Measurements from ENCODE around the gene GALNT16. TPM values are rescaled to one million over a fixed set of nuclear protein-coding genes. Genes with fewer than 3 reads are reported as not detected.

Gene GALNT16
- total and polyA plus RNA-seq, 2 of the 8 experiments (the other 6 are each of a cell fraction or from before 2014, with no cell fraction given), result 5.4 to 6.3 TPM

DNA sequence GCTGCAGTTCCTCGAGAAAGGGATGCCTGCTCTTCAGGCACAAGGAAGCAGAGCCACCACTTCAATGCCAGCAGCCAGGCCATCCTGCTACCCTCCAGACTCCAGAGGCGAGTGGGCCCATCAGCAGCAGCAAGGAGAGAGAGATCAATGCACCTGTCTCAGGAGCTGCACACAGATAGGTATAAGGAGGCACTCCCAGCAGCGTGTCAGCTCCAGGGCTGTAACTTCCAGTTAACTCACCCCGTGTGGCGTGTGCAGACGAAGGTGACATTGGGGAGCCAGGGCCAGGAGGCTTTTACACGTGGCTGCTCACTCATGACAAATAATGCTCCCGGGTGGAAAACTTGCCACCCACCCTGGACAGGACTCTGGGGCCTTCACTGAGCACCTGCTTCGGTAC is 24.2 kb downstream of the GALNT16 start:
- peaks cover 0 to 2% (median under 1%) of the 10 kb centered on the region in 4 experiments; a peak in 2 of 7 replicates for H3K4me1 ChIP-seq (replicated peaks in 1 of 4; ENCODE audit: control insufficient read depth in 3 of 4, insufficient read depth in 4 of 4, low read length in 3 of 4)
- TF ChIP-seq KDM1A (IDR thresholded peaks at IDR 0.05; ENCODE audit: borderline replicate concordance, low read length), result no peak
- TF ChIP-seq, protein P1, sequence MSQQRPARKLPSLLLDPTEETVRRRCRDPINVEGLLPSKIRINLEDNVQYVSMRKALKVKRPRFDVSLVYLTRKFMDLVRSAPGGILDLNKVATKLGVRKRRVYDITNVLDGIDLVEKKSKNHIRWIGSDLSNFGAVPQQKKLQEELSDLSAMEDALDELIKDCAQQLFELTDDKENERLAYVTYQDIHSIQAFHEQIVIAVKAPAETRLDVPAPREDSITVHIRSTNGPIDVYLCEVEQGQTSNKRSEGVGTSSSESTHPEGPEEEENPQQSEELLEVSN (IDR thresholded peaks at IDR 0.05), result no peak
- no peak for TF ChIP-seq SIN3A (conservative IDR thresholded peaks at IDR 0.05 in 1 of 2, IDR thresholded peaks at IDR 0.05 in 1 of 2; ENCODE audit: low read depth in 1 of 2, low read length in 2 of 2)
- TF ChIP-seq SAP30 (IDR thresholded peaks at IDR 0.05; ENCODE audit: insufficient read depth, insufficient replicate concordance, low read length), result no peak
- TF ChIP-seq CHD1 (IDR thresholded peaks at IDR 0.05; ENCODE audit: low read depth, low read length), result no peak
- no peak for TF ChIP-seq POLR2A (IDR thresholded peaks at IDR 0.05; ENCODE audit: control extremely low read depth in 1 of 2, low read depth in 2 of 2, low read length in 2 of 2)
- no peak for TF ChIP-seq EP300 (IDR thresholded peaks at IDR 0.05; ENCODE audit: borderline replicate concordance in 1 of 2, low read depth in 2 of 2, low read length in 2 of 2)
- TF ChIP-seq BCL11A (IDR thresholded peaks at IDR 0.05; ENCODE audit: low read depth in 2 of 2, low read length in 2 of 2), result no peak
- no peak for TF ChIP-seq CEBPB (IDR thresholded peaks at IDR 0.05; ENCODE audit: low read depth, low read length)
- no peak for TF ChIP-seq RXRA (IDR thresholded peaks at IDR 0.05; ENCODE audit: insufficient read depth, low read depth, low read length)
- TF ChIP-seq KDM5A (IDR thresholded peaks at IDR 0.05; ENCODE audit: low read length), result no peak
- TF ChIP-seq POLR2AphosphoS5 (IDR thresholded peaks at IDR 0.05; ENCODE audit: low read depth, low read length), result no peak
- TF ChIP-seq MAFK (IDR thresholded peaks at IDR 0.05; ENCODE audit: low read depth, low read length), result no peak
- TF ChIP-seq HDAC2 (IDR thresholded peaks at IDR 0.05; ENCODE audit: borderline replicate concordance in 1 of 2, low read depth in 2 of 2, low read length in 2 of 2), result no peak

More for the DNA sequence above, 24.2 kb downstream of the GALNT16 start:
- Histone ChIP-seq H3K23me2 (ENCODE audit: low read depth, low read length) (no peaks in the 10 kb centered on the region), H4K20me1 (replicated peaks in 1 of 2; ENCODE audit: control insufficient read depth in 1 of 2, insufficient read depth in 2 of 2, low read length in 2 of 2) (no peaks in the 10 kb centered on the region), H3K79me2 (ENCODE audit: control insufficient read depth in 1 of 2, insufficient read depth in 2 of 2, low read length in 2 of 2) (no peaks in the 10 kb centered on the region), H3K27me3 (replicated peaks in 1 of 4; ENCODE audit: control insufficient read depth in 3 of 4, extremely low read depth in 1 of 4, insufficient read depth in 3 of 4, low read length in 3 of 4) (no peaks in the 10 kb centered on the region; a peak in 1 of 7 replicates), H4K8ac (ENCODE audit: extremely low read depth, insufficient read depth, low read length) (no peak overlapping the region), H2BK15ac (ENCODE audit: low read length) (no peak overlapping the region), H2BK20ac (ENCODE audit: low read length) (no peak overlapping the region), H3K9ac (replicated peaks in 1 of 4; ENCODE audit: extremely low read depth in 1 of 4, low read depth in 3 of 4, low read length in 3 of 4) (no peak overlapping the region), H3K4ac (replicated peaks; ENCODE audit: insufficient read length, low read depth, low read length) (no peak overlapping the region), H3K27ac (ENCODE audit: low read depth, low read length) (no peak overlapping the region), H2BK12ac (ENCODE audit: low read depth, low read length) (no peak overlapping the region), H2BK120ac (replicated peaks; ENCODE audit: low read depth, low read length) (no peak overlapping the region), H3K14ac (ENCODE audit: insufficient read length) (no peak overlapping the region), H3K36me3 (ENCODE audit: control insufficient read depth in 2 of 4, insufficient read depth in 4 of 4, low read length in 3 of 4) (no peaks in the 10 kb centered on the region), H4K5ac (ENCODE audit: insufficient read length, low read depth, low read length) (no peak overlapping the region), H2AFZ (ENCODE audit: low read length) (no peak overlapping the region), H2AK5ac (ENCODE audit: low read depth, low read length) (no peak overlapping the region), H3K4me3 (ENCODE audit: extremely low read depth in 1 of 4, insufficient read depth in 2 of 4, low read depth in 3 of 4, low read length in 4 of 4) (no peak overlapping the region), H3K4me2 (ENCODE audit: insufficient read depth in 1 of 2, low read depth in 2 of 2, low read length in 2 of 2) (no peak overlapping the region), H3K18ac (ENCODE audit: extremely low read depth, low read length) (no peak overlapping the region), H4K91ac (replicated peaks; ENCODE audit: insufficient read length, low read length) (no peak overlapping the region), H2BK5ac (ENCODE audit: low read depth, low read length) (no peak overlapping the region), H3K23ac (ENCODE audit: insufficient read length) (no peak overlapping the region), H3K56ac (replicated peaks; ENCODE audit: insufficient read length, low read depth, low read length) (no peak overlapping the region), H3K79me1 (ENCODE audit: low read depth, low read length) (no peaks in the 10 kb centered on the region), H3K9me3 (ENCODE audit: insufficient read depth in 2 of 2, low read depth in 1 of 2, low read length in 1 of 2) (no peaks in the 10 kb centered on the region)
- DNase-seq (ENCODE audit: low read depth in 1 of 2, low spot score in 2 of 2) (no peak), FAIRE-seq (no peak)
- WGBS, 2 experiments (ENCODE audit: extremely low coverage in 1 of 2, insufficient coverage in 1 of 2, insufficient read length in 1 of 2, insufficient replicate concordance in 2 of 2, low coverage in 1 of 2, low lambda C conversion rate in 2 of 2, missing lambda C conversion rate in 1 of 2), result 90% methylated on average over 9 of the region's 9 CpGs; no CpG with 5 or more reads in 1 of the 2 experiments
- ChIA-PET CTCF (ENCODE audit: partially characterized antibody) (interaction anchor here (1.6 to 6.4 kb wide), 3 partner anchors 15 to 22 kb away, joined by 5 to 63 read pairs (median 10); no protein-coding TSS in a partner anchor), POLR2A (ENCODE audit: partially characterized antibody) (no interaction called here)

Measured in H1 (cell line).